GM12875 (cell line): ENCODE data around the gene AUNIP.

Source experiments
- H3K4me3 ChIP-seq: one replicate; pipeline ENCODE4 v1.5.1; 2011; ENCODE audit warnings: low read depth, low read length, control low read depth
- CTCF ChIP-seq: IDR thresholded peaks from 2 replicates; pipeline ENCODE4 v1.5.1; 2011; ENCODE audit warnings: low read depth, mild to moderate bottlenecking, control low read depth, inconsistent platforms, low read length, moderate library complexity, borderline replicate concordance; ENCODE audit not compliant: insufficient read depth

The AUNIP gene, protein sequence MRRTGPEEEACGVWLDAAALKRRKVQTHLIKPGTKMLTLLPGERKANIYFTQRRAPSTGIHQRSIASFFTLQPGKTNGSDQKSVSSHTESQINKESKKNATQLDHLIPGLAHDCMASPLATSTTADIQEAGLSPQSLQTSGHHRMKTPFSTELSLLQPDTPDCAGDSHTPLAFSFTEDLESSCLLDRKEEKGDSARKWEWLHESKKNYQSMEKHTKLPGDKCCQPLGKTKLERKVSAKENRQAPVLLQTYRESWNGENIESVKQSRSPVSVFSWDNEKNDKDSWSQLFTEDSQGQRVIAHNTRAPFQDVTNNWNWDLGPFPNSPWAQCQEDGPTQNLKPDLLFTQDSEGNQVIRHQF

DNA sequence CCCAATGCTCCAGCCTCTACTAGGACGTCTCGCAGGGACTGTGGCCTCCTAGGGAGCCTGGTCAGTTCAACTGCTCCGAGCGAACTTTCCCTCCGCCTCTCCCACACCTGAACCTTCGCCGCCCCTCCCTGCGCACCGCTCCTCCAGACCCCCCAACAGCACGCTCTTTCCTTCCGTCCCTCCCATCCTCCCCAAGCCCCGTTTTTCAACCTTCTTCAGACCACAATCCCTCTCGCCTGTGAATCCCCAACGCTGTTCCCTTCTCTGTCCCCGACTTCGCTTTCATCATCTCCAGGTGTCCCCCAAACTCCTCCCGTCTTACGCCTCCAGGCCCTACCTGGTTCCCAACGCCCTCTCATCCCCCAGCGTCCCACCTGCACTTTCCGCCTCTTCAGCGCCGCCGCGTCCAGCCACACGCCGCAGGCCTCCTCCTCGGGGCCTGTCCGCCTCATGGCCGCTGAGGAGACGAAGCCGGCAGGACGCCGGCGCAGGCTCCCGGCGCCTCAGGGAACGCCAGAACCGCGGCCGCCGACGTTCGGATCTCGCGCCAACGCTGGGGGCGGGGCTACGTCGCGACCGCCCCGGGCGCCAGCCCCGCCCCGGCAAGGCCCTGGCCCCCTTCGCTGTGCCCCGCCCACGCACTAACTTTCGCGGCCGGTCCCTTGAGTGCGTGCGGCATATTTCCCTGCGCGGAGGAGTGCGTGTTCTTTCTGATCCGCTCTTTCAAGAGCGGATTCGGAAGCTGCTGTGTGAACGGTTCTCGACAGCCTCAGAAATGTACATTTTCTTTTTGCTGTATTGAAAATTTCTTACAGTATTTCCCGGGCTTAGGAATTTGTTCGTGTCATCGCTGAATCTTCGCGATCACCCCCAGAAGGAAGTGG, at the start of gene AUNIP:
Gene AUNIP (minus strand): TSS at position 552 of the 884 bp plus-strand sequence. CDS start 100 bp downstream, at position 452.
- peak within 1 kb of the TSS; percentile 91 for H3K4me3 ChIP-seq
- TF ChIP-seq CTCF, result no peak

- no peak overlapping the region for H3K4me3 ChIP-seq
- no peak for TF ChIP-seq CTCF
These were observed 49.8 kb upstream of the AUNIP start for GRCh38 chr1:25909040-25909439.

- TF ChIP-seq CTCF, result no peak
- H3K4me3 ChIP-seq, result no peak overlapping the region
These were observed 48.9 kb upstream of the AUNIP start for GRCh38 chr1:25908161-25908560.

- no peak for TF ChIP-seq CTCF
- no peak overlapping the region for H3K4me3 ChIP-seq
These were observed 48.3 kb upstream of the AUNIP start for GRCh38 chr1:25907601-25908000.

- TF ChIP-seq CTCF, result no peak
- H3K4me3 ChIP-seq, result peak overlapping the region; percentile 91
These were observed 47.5 kb upstream of the AUNIP start for GRCh38 chr1:25906644-25907300.

GRCh38 chr1:25905680-25906643, 46.7 kb upstream of the AUNIP start, which contains the start of gene STMN1:
TSS of gene STMN1 (minus strand) at chr1:25906419. CDS start at chr1:25904676, 1,743 bp downstream.
- peak within 1 kb of the TSS; percentile 91 for H3K4me3 ChIP-seq
- TF ChIP-seq CTCF, result no peak
